ENCODE results near the gene TMEM129.
A peak's percentile ranks its signal among the peaks of the same experiment; 100 is the strongest.

Gene TMEM129

GRCh38 chr4:1767061-1767769, 46.1 kb upstream of the TMEM129 start:
- no peak for DNase-seq (ENCODE audit: low read depth)
- no peak for TF ChIP-seq CTCF (conservative IDR thresholded peaks at IDR 0.05; ENCODE audit: low read depth, low read length)
- peak overlapping the region; percentile 17 for H3K4me3 ChIP-seq (ENCODE audit: low read length)

GRCh38 chr4:1766106-1767060, 45.3 kb upstream of the TMEM129 start:
- TF ChIP-seq CTCF (conservative IDR thresholded peaks at IDR 0.05; ENCODE audit: low read depth, low read length), result no peak
- no peak overlapping the region for H3K4me3 ChIP-seq (ENCODE audit: low read length)
- DNase-seq (ENCODE audit: low read depth), result no peak

GRCh38 chr4:1765409-1766072, 44.4 kb upstream of the TMEM129 start:
- no peak overlapping the region for H3K4me3 ChIP-seq (ENCODE audit: low read length)
- no peak for DNase-seq (ENCODE audit: low read depth)
- no peak for TF ChIP-seq CTCF (conservative IDR thresholded peaks at IDR 0.05; ENCODE audit: low read depth, low read length)

GRCh38 chr4:1764670-1765069, 43.5 kb upstream of the TMEM129 start:
- DNase-seq (ENCODE audit: low read depth), result no peak
- H3K4me3 ChIP-seq (ENCODE audit: low read length), result no peak overlapping the region
- TF ChIP-seq CTCF (conservative IDR thresholded peaks at IDR 0.05; ENCODE audit: low read depth, low read length), result no peak

- DNase-seq (ENCODE audit: low read depth), result no peak
These were observed 42.5 kb upstream of the TMEM129 start for GRCh38 chr4:1763550-1764080.

More at GRCh38 chr4:1763550-1764080, 42.5 kb upstream of the TMEM129 start:
- TF ChIP-seq CTCF (conservative IDR thresholded peaks at IDR 0.05; ENCODE audit: low read depth, low read length), result peak; percentile 18
- H3K4me3 ChIP-seq (ENCODE audit: low read length), result no peak overlapping the region
